Spinal cord (tissue), 10 donors: ENCODE measurements around the gene RFNG. TPM values are rescaled to one million over a fixed set of nuclear protein-coding genes. Genes with fewer than 3 reads are reported as not detected.

Experiments used
- DNase-seq, 6 donors: peaks; one replicate each; pipeline versions ENCODE4 v3.0.0 to v3.0.0-alpha.2; 2013 to 2015; ENCODE audit warnings: low spot score in 6 of 6, low read depth in 4 of 6
- H3K27ac ChIP-seq: one replicate; pipeline ENCODE4 v1.5.1; 2013; ENCODE audit warnings: low read depth, low read length, control low read depth
- H3K27me3 ChIP-seq: one replicate; pipeline ENCODE4 v1.6.1; 2013; ENCODE audit warnings: low read length; ENCODE audit not compliant: control insufficient read depth, insufficient read depth
- H3K36me3 ChIP-seq: one replicate; pipeline ENCODE4 v1.6.1; 2013; ENCODE audit warnings: low read length; ENCODE audit not compliant: control insufficient read depth, insufficient read depth
- H3K4me1 ChIP-seq: one replicate; pipeline ENCODE4 v1.6.1; 2013; ENCODE audit warnings: low read length; ENCODE audit not compliant: control insufficient read depth, insufficient read depth
- H3K4me3 ChIP-seq: one replicate; pipeline ENCODE4 v1.5.1; 2013; ENCODE audit warnings: low read depth, low read length, control low read depth
- H3K9me3 ChIP-seq: one replicate; pipeline ENCODE4 v1.6.1; 2013; ENCODE audit warnings: low read length; ENCODE audit not compliant: control insufficient read depth, insufficient read depth
- WGBS: methylation state at CpG from one replicate; pipeline ENCODE4 v1.1.5; 2013; ENCODE audit warnings: missing lambda C conversion rate; ENCODE audit not compliant: insufficient coverage; 5-methylcytosine and 5-hydroxymethylcytosine counted together
- polyA plus RNA-seq, 2 donors: library from polyadenylated mRNA; unstranded; fragments of 120-200 nt; gene quantifications; one replicate each; pipeline ENCODE4 v1.2.1, GENCODE V29; 2013; ENCODE audit not compliant: insufficient read length in 2 of 2
- total RNA-seq, 2 donors: library from RNA; depleted of rRNA in 1 of 2; stranded (reverse); fragments of 120-200 nt in 1 of 2; fragments of >200 nt in 1 of 2; gene quantifications; one replicate each; pipeline versions ENCODE4 v1.2.3 to v1.2.4, GENCODE V29; 2013 to 2014
- donor health status: healthy.

Gene RFNG
- total and polyA plus RNA-seq, 4 donors: 19.5 to 75.2 (median 49.3) TPM

DNA sequence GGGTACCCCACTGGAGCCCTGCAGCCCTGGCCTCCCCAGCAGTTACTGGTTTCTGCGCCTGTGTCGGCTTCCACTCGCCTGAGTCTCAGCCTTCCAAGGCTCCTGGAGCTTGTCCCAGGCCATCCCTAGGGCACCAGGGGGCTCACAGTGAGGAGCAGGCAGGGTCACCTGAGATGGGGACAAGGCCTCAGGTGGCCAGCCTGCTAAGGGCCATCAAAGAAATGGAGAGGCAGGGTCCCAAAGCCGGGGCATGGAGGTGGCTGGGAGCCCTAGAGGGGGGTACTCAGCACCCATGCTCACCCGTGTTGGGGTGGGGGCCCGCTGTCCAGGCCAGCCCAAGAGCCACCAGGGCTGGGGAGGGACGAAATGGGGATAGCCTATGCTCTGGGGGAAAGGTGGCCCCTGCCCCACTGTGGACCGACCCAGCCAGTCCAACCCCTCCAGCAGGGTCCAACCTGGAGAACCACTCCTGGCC lies 45.1 kb upstream of the RFNG start:
- Histone ChIP-seq H3K36me3 (peaks cover 72% of the 10 kb centered on the region), H3K9me3 (no peaks in the 10 kb centered on the region), H3K4me1 (peaks cover 44% of the 10 kb centered on the region), H3K4me3 (peak overlapping the region; percentile 57), H3K27me3 (no peaks in the 10 kb centered on the region), H3K27ac (peak overlapping the region; percentile 52)
- 41% methylated on average over 8 of the region's 8 CpGs for WGBS
- no peak for DNase-seq

DNA sequence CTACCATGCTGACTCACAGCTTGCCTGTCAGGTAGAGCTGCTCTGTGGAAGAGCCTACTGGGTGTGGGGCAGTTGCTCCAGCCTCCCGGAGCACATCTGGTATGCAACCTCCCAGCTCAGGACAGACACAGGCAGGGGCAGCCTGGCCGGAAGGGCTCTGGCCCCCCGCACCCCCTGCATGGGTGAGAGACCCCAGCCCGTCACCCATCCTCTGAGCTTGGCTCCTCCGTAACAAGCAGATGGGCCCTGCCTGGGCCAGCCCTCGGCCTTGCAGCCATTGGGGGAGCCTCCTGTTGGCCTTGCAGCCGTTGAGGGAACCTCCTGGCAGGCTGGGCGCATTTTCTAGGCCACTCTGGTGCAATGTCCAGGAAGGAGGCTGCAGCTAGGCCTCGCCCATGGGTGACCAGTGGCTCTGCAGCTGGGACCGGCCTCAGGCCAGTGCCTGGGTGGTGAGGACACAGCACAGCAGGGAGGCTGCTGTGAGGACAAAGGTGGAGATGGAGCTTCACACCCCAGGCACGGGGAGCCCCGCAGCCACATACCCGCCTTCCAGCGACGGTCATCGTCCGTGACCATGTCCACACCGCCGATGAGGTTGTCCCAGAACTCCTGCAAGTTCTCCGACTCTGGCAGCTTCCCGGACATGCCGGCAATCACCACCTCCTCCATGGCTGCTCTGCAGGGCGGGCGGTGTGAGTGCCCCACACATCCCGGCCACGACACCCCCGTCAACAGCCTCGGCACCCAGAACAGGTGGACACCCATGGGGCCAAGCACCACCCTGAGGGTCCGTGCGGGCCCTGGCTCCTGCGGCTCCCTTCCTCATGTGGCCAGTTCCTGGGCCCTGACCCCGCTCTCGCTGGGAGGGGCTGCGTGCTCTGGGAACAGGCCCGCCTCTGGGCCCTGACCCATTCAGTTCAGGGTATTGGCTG lies 44.4 kb upstream of the RFNG start:
- WGBS: 88% methylated on average over 35 of the region's 35 CpGs
- peaks cover 38% of the 10 kb centered on the region for H3K4me1 ChIP-seq
- DNase-seq: no peak
- H3K27me3 ChIP-seq: no peaks in the 10 kb centered on the region
- no peaks in the 10 kb centered on the region for H3K9me3 ChIP-seq
- peak overlapping the region; percentile 57 for H3K4me3 ChIP-seq
- H3K36me3 ChIP-seq: peaks cover 72% of the 10 kb centered on the region
- H3K27ac ChIP-seq: no peak overlapping the region

GRCh38 chr17:82094931-82095776 lies 43.5 kb upstream of the RFNG start:
- 88% methylated on average over 37 of the region's 37 CpGs for WGBS

GRCh38 chr17:82092995-82093751 lies 41.6 kb upstream of the RFNG start:
- 95% methylated on average over 36 of the region's 40 CpGs for WGBS
- H3K36me3 ChIP-seq: peaks cover 91% of the 10 kb centered on the region

More at GRCh38 chr17:82094931-82095776, 43.5 kb upstream of the RFNG start:
- Histone ChIP-seq H3K27me3 (no peaks in the 10 kb centered on the region), H3K36me3 (peaks cover 72% of the 10 kb centered on the region), H3K4me3 (no peak overlapping the region), H3K27ac (no peak overlapping the region), H3K9me3 (no peaks in the 10 kb centered on the region), H3K4me1 (peaks cover 31% of the 10 kb centered on the region)
- no peak for DNase-seq

DNA sequence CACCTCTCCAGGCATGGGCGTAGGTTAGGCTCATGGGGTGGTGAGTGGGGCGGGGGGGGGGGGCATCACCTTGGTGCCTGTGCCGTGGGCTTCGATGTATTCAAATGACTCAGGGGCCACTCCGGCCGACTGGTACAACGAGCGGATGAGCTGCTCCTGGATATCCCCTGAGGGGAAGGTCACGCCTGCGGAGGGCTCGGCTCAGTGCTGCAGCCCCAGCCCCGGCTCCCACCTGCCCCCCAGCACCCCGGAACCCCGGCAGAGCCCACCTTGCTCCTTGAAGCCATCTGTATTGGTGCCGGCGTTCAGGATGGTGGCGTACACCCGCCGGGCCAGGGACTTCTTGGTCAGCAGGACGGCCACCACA lies 41.0 kb upstream of the RFNG start:
- WGBS: 95% methylated on average over 20 of the region's 20 CpGs
- H3K36me3 ChIP-seq: peaks cover 96% of the 10 kb centered on the region

More at GRCh38 chr17:82092995-82093751, 41.6 kb upstream of the RFNG start:
- Histone ChIP-seq H3K27ac (no peak overlapping the region), H3K4me3 (no peak overlapping the region), H3K27me3 (no peaks in the 10 kb centered on the region), H3K4me1 (peaks cover 20% of the 10 kb centered on the region), H3K9me3 (no peaks in the 10 kb centered on the region)
- no peak for DNase-seq

DNA sequence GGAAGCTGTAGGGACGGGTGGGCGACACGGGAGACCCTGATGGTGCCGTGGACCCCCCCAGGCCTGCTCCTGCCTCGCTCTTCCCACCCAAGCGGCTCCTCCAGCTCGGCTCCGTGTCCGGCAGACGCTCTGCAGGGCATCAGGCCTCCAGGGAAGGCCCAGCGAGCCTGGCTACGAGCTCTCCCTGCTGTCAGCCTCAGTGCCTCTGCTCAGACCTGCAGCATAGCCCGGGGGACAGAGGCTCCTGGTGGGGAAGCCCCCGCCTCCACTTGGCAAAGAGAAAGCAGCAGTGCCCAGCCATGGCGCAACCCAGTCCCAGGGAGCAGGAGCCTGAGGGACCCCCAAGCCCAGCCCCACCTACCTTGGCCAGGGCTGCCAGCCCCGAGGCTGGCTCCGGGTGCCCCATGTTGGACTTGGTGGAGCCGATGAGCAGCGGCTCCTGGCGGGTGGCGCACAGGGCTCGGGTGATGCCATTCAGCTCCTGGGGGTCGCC lies 40.5 kb upstream of the RFNG start:
- no peak overlapping the region for H3K4me3 ChIP-seq
- no peaks in the 10 kb centered on the region for H3K9me3 ChIP-seq
- H3K27me3 ChIP-seq: no peaks in the 10 kb centered on the region
- DNase-seq: no peak
- WGBS: 95% methylated on average over 22 of the region's 23 CpGs
- H3K27ac ChIP-seq: no peak overlapping the region
- H3K4me1 ChIP-seq: peaks cover 20% of the 10 kb centered on the region
- peaks cover 100% of the 10 kb centered on the region for H3K36me3 ChIP-seq

More for the DNA sequence above, 41.0 kb upstream of the RFNG start:
- Histone ChIP-seq H3K27ac (no peak overlapping the region), H3K27me3 (no peaks in the 10 kb centered on the region), H3K9me3 (no peaks in the 10 kb centered on the region), H3K4me3 (no peak overlapping the region), H3K4me1 (peaks cover 20% of the 10 kb centered on the region)
- no peak for DNase-seq

GRCh38 chr17:82091264-82092066 lies 39.9 kb upstream of the RFNG start:
- Histone ChIP-seq H3K27me3 (no peaks in the 10 kb centered on the region), H3K27ac (no peak overlapping the region), H3K4me3 (no peak overlapping the region), H3K9me3 (no peaks in the 10 kb centered on the region), H3K4me1 (peaks cover 13% of the 10 kb centered on the region), H3K36me3 (peaks cover 100% of the 10 kb centered on the region)
- DNase-seq: no peak
- 97% methylated on average over 37 of the region's 37 CpGs for WGBS

GRCh38 chr17:82090549-82091263 lies 39.1 kb upstream of the RFNG start:
- peaks cover 100% of the 10 kb centered on the region for H3K36me3 ChIP-seq
- no peak overlapping the region for H3K27ac ChIP-seq
- no peaks in the 10 kb centered on the region for H3K27me3 ChIP-seq
- DNase-seq: no peak
- 94% methylated on average over 25 of the region's 29 CpGs for WGBS
- no peak overlapping the region for H3K4me3 ChIP-seq
- peaks cover 5% of the 10 kb centered on the region for H3K4me1 ChIP-seq
- no peaks in the 10 kb centered on the region for H3K9me3 ChIP-seq
